Choroid plexus epithelial cell (primary cell): Measurements from ENCODE around the gene CIB1.

Source experiments
- DNase-seq: peaks from one replicate; pipeline ENCODE4 v3.0.0-alpha.2; 2010; ENCODE audit warnings: low read depth
- H3K4me3 ChIP-seq: 2 replicates; pipeline ENCODE4 v1.5.1; 2011; ENCODE audit warnings: low read depth, mild to moderate bottlenecking, control low read depth, low read length, moderate library complexity
- CTCF ChIP-seq: conservative IDR thresholded peaks from 2 replicates; pipeline ENCODE4 v1.5.1; 2011; ENCODE audit warnings: low read depth, mild to moderate bottlenecking, control low read depth, inconsistent platforms, low read length, moderate library complexity

Gene CIB1

GRCh38 chr15:90230071-90230494 lies 3.7 kb downstream of the CIB1 start:
- no peak for DNase-seq
- H3K4me3 ChIP-seq, result no peak overlapping the region
- TF ChIP-seq CTCF, result no peak

GRCh38 chr15:90228960-90229359 lies 4.8 kb downstream of the CIB1 start:
- DNase-seq, result no peak
- no peak overlapping the region for H3K4me3 ChIP-seq
- TF ChIP-seq CTCF, result no peak

- no peak for TF ChIP-seq CTCF
- DNase-seq, result no peak
- H3K4me3 ChIP-seq, result no peak overlapping the region
These were observed 5.6 kb downstream of the CIB1 start for GRCh38 chr15:90227816-90228772.

- DNase-seq, result no peak
- TF ChIP-seq CTCF, result no peak
- no peak overlapping the region for H3K4me3 ChIP-seq
These were observed 6.4 kb downstream of the CIB1 start for GRCh38 chr15:90227336-90227735.

GRCh38 chr15:90225504-90226234 lies 8.1 kb downstream of the CIB1 start:
- no peak for TF ChIP-seq CTCF
- no peak overlapping the region for H3K4me3 ChIP-seq
- no peak for DNase-seq

GRCh38 chr15:90225047-90225446 lies 8.7 kb downstream of the CIB1 start:
- no peak for DNase-seq
- H3K4me3 ChIP-seq, result no peak overlapping the region
- TF ChIP-seq CTCF, result no peak
